Coronary artery (tissue), 2 donors: ENCODE results near the gene MTHFD1L.

ENCODE experiments used
- DNase-seq: peaks from one replicate; pipeline ENCODE4 v3.0.0-alpha.2; 2017; ENCODE audit warnings: low spot score
- H3K27ac ChIP-seq, 2 donors: fragments of 200-600 bp; sonication (generic); one replicate each; pipeline ENCODE4 v1.5.1; 2016 to 2019
- H3K4me3 ChIP-seq: fragments of 200-600 bp; sonication (generic); 2 replicates; pipeline ENCODE4 v1.5.1; 2016; ENCODE audit warnings: mild to moderate bottlenecking, moderate library complexity
- TF ChIP-seq, protein P1 (sequence below): fragments of 200-600 bp; sonication (generic); IDR thresholded peaks from one replicate; pipeline ENCODE4 v1.5.1; 2019; ENCODE audit warnings: antibody characterized with exemption

The MTHFD1L gene

DNA sequence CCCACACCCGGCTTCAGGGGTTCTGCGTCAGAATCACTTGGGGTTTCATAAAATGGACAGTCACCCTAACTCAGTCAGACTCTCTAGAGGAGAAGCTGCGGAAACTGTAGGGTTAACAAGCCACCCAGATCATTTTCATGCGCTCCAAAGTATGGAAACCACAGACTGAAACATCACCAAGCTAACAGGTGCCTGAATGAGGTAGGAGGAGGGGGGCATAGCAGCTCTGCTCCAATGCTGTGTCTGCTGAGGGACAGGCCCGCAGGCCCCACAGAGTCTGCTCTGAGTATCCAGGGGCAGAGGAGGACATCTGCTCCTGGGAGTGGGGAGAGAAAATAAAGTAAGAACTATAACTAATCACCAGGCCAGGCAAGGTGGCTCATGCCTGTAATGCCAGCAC, 277.2 kb downstream of the MTHFD1L start:
- no peak for DNase-seq

DNA sequence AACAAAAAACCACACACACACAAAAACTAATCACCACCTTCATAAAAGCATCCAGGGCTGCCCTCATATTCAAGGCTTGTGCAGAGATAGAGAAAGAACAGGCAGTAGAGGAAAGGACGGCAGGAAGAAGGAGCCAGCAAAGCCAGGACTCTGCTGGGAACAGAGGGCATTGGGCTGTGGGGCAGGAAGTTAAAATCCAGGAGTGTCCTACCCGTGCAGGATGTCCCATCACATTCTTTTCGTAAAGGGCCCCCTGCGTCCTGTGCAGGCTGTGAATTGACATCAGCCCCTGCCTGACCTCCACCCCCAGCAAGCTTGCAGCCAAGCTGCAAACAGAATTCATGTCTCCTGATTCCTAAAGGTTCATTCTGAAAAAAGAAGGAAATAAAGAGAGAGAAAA, 277.8 kb downstream of the MTHFD1L start:
- no peak overlapping the region for H3K27ac ChIP-seq
- no peak for DNase-seq
- no peak overlapping the region for H3K4me3 ChIP-seq
- TF ChIP-seq, protein P1, sequence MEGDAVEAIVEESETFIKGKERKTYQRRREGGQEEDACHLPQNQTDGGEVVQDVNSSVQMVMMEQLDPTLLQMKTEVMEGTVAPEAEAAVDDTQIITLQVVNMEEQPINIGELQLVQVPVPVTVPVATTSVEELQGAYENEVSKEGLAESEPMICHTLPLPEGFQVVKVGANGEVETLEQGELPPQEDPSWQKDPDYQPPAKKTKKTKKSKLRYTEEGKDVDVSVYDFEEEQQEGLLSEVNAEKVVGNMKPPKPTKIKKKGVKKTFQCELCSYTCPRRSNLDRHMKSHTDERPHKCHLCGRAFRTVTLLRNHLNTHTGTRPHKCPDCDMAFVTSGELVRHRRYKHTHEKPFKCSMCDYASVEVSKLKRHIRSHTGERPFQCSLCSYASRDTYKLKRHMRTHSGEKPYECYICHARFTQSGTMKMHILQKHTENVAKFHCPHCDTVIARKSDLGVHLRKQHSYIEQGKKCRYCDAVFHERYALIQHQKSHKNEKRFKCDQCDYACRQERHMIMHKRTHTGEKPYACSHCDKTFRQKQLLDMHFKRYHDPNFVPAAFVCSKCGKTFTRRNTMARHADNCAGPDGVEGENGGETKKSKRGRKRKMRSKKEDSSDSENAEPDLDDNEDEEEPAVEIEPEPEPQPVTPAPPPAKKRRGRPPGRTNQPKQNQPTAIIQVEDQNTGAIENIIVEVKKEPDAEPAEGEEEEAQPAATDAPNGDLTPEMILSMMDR = no peak

More for the DNA sequence above, 277.2 kb downstream of the MTHFD1L start:
- no peak overlapping the region for H3K27ac ChIP-seq
- H3K4me3 ChIP-seq = no peak overlapping the region
- TF ChIP-seq, protein P1 = no peak

DNA sequence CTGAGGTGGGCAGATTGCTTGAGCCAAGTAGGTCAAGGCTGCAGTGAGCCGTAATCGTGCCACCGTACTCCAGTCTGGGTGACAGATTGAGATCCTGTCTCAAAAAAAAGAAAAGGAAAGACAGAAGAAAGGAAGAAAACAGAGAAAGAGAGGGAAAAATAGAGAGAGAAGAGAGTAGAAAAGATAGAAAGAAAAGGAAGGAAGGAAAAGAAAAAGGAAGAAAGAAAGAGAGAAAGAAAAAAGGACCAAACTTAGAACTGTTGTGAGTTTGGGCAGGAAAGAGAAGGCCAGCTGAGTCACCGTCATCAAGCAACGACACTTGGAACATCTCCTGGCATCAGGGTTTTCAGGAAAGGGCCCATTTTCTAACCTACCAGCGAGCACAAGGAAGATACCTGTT, 278.3 kb downstream of the MTHFD1L start:
- TF ChIP-seq, protein P1 = no peak
- H3K27ac ChIP-seq = no peak overlapping the region
- no peak overlapping the region for H3K4me3 ChIP-seq
- DNase-seq = no peak

DNA sequence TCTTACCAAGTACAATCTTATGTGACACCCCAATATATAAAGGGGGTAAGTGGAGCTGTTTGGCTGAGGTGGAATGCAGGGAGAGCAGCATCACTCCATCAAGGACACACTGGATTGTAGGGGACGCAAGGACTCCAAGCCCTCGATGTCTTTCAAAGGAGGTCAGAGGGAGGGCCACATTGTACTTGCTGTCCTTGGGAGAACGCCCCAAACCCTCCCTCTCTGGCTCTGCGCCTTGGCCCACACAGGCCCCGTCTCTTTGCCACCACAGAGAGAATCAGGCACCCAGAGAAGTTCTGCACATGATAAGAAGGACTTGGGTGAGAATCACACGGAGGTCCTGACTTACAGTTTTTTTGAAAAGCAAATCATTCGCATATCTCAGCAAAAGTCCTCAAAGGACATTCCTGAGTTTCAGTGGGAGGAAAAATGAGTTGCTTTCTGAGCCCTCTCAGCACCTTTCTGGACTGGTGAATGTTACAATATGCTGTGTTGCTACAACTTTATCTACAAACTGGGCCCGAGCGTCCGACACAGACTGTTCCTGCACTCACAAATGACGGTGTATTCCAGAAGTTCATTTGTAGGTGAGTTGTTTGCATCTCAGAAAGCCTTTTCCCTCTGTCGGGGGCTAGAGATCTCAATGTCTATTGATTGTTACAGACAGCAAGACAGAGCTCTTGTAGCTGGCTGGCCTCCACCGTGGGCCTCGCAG, 281.8 kb downstream of the MTHFD1L start:
- TF ChIP-seq, protein P1 = no peak
- Histone ChIP-seq H3K4me3 (no peak overlapping the region), H3K27ac (no peak overlapping the region)
- DNase-seq = no peak

DNA sequence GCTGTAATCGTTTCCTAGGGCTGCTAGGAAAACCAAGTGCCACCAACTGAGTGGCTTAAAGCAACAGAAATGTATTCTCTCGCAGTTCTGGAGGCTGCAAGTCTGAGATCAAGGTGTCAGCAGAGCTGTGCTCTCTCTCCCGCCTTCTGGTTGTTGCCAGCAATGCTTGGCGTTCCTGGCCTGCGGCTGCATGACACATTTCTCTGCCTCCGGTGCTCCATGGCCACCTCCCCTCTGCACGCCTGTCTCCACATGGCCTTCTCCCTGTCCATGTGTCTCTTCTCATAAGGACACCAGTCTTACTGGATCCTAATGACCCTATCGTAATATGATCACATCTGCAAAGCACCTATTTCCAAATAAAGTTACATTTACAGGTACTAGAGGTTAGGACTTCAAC, 282.6 kb downstream of the MTHFD1L start:
- no peak for DNase-seq
- no peak overlapping the region for H3K4me3 ChIP-seq
- TF ChIP-seq, protein P1 = no peak
- no peak overlapping the region for H3K27ac ChIP-seq

DNA sequence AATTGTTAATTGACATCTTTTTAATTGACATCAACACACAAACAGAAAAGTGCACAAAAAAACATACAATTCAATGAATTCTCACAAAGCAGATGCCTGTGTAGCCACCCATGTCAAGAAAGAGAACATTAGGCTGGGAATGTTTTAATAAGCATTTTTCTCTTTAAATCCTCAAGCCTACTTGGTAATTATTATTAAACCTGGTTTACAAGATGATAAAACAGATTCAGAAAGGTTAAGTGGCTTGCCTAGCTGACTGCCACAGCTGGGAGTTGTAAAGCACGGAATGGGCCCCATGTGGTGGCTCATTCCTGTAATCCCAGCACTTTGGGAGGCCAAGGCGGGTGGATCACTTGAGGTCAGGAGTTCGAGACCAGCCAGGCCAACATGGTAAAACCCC, 284.3 kb downstream of the MTHFD1L start:
- DNase-seq = no peak
- TF ChIP-seq, protein P1 = no peak
- Histone ChIP-seq H3K4me3 (no peak overlapping the region), H3K27ac (no peak overlapping the region)
